ENCODE measurements around the gene PNKD.
A peak's percentile ranks its signal among the peaks of the same experiment; 100 is the strongest.

The PNKD gene

DNA sequence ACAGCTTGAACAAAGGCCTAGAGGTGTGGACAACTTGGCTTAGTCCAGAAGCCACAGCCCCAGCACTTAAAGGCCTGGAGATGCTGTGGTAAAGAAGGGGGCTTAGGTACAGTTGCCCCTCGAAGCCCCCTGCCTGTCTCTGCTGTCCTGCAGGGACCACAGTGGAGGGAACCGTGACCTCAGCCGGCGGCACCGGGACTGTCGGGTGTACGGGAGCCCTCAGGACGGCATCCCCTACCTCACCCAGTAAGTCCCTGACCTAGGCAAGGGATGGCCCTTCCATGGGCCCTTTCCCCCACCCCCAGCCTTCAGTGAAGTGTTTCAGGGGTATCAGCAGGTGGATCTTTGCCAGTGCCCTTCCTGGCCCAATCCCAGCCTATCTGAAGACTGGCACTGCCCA is 71.1 kb downstream of the PNKD start:
- no peak for DNase-seq (ENCODE audit: low read depth in 3 of 3)

DNA sequence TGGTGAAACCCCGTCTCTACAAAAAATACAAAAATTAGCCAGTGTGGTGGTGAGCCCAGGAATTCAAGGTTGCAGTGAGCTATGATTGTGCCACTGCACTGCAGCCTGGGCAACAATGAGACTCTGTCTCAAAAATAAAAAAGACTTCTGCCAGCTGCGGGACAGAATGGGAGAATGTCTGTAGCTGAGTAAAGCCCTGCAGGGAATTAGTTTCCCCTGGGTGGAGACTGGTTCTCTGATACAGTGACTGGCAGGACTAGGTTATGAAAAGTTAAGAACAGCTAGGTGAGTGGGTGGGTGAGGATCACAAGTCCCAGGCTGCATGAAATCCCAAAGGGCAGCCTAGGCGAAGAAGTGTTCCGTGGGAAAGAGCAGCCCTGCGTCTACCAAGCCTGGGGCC is 72.5 kb downstream of the PNKD start:
- no peak for DNase-seq (ENCODE audit: low read depth in 3 of 3)

GRCh38 chr2:218343591-218343990 is 73.3 kb downstream of the PNKD start:
- DNase-seq (ENCODE audit: low read depth in 3 of 3) = no peak

- DNase-seq (ENCODE audit: low read depth in 3 of 3) = no peak
Observed at GRCh38 chr2:218344090-218344754, 73.9 kb downstream of the PNKD start.

- DNase-seq (ENCODE audit: low read depth in 3 of 3) = no peak
Observed at GRCh38 chr2:218344755-218345417, 74.6 kb downstream of the PNKD start.

DNA sequence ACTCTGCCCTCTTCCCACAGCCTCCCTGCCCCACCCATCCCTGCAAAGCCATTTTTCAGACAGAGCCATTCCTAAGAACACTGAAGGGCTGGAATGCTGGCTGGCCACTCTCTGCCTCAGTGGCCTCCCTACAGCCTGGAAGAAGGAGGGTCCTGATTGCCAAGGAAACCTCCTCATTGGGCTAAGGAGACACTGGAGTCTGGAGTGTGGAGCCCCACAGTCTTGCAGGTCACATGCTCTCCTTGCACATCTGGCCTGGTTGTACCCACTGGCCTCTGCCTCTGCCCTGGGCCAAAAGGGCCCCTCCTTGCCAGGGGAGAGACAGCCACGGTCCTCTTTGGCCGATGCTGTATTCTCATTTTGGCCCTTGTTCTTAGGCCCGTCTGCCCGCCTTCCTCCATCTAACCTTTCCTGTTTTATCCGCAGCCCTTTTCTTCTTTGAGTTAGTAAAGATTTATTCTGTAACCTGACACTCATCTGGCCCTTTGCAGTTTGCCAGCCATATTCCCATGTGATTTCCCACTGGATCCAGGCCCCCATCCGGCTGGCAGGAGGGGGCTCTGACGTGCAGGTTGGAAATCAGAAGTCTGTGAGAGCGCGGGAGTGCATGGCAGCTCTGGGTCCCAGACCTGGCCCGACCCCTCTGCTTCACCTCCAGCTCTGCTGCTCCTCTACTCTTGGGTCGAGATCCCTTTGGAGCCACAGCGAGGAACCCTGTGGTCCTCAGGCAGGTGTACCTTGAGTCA is 75.3 kb downstream of the PNKD start:
- no peak for DNase-seq (ENCODE audit: low read depth in 3 of 3)

GRCh38 chr2:218347172-218347571 is 76.9 kb downstream of the PNKD start:
- DNase-seq (ENCODE audit: low read depth in 3 of 3) = no peak

GRCh38 chr2:218354045-218354444 is 83.7 kb downstream of the PNKD start:
- no peak for DNase-seq (ENCODE audit: low read depth in 3 of 3)

GRCh38 chr2:218354850-218355443 is 84.6 kb downstream of the PNKD start:
- DNase-seq (ENCODE audit: low read depth in 3 of 3) = no peak

DNA sequence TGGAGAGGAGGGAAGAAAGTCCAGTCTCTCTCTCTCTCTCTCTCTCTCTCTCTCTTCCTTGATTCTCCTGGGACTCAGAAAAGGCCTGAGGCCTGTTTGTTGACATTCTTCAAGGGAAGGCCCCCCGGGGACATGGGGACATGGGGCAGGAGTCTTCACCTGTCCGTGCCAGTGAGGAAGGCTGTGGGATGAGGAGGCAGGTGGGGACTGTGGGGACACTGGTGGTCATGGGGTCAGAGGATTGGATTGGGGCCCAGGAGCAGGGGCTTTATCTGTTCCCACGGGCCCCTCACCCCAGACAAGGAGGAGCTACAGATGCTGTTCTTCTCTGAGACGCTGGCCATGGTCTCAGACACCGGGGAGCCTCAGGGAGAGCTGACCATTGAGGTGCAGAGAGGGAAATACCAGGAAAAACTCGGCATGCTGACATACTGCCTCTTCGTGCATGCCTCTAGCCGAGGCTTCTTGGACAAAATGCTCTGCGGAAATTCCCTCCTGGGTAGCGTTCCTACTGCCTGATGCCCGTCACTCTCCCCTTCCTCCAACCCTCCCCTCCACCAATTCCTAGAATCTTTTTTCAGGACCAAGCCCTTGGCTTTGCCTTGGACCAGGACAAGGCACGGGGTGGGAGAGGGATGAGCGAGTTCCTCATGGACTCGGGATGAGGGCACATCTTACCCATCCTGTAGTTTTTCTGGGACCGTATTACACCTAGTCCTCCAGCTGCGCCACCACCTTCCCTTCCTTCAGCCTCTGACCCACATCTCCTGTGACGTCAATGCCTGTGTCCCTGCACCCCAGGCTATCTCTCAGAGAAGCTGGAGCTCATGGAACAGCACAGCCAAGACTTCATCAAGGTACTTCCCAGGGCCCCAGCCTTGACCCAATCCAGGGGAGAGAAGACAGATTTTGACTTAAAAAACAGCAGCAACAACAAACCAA is 87.2 kb downstream of the PNKD start:
- DNase-seq (ENCODE audit: low read depth in 3 of 3) = no peak

DNA sequence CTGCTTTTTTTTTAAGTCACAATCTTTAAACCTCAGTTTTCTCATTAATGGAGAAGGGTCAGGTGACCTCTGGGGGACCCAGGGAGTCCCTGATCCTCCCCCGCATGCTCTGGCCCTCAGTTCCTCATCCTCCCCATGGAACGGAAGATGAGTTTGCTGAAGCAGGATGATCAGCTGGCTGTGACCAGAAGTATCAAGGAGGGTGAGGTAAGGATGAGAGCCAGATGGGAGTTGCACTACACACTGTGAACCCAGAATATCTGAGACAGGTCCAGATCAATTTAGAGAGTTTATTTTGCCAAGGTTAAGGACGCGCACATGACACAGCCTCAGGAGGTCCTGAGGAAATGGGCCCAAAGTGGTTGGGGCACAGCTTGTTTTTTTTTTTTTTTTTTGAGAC is 90.1 kb downstream of the PNKD start:
- DNase-seq (ENCODE audit: low read depth in 3 of 3) = no peak

DNA sequence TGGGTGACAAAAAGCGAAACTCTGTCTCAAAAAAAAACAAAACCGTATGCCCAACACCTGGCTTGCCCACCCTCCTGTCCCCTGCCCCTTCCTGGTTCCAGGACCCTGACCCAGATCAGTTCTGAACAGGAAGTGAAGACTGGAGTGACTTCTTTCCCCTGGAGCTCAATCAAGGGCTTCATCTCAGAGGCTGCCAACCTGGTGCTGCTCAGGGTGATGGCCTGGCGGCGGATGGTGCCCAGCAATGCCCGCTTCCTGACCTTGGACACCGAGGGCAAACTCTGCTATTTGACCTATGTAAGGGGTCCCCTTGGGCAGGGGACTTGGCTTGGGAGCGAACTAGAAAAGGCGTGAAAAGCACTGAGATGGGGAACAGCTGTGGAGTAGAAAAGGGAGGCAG is 92.3 kb downstream of the PNKD start:
- no peak for DNase-seq (ENCODE audit: low read depth in 3 of 3)

- no peak for DNase-seq (ENCODE audit: low read depth in 3 of 3)
Observed at GRCh38 chr2:218363736-218364135, 93.4 kb downstream of the PNKD start.

DNA sequence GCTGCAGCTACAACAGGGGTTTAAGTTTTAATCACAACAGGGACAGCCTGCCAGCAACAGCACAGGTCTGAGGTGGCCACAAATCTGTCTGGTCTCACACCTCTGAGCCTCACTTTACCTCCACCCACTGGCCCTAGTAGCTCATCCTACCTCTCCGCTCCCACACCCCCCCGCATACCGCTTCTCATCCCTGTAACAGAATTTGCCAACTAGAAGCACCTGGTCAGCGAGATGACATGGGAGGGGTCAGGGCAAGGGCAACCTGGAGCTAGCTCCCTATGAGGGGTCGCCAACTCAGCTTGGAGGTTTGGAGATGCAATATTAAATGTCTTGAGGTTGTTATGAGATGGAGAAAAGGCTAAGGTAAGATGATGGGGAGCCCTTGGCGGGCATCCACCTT is 93.9 kb downstream of the PNKD start:
- DNase-seq (ENCODE audit: low read depth in 3 of 3) = no peak

DNA sequence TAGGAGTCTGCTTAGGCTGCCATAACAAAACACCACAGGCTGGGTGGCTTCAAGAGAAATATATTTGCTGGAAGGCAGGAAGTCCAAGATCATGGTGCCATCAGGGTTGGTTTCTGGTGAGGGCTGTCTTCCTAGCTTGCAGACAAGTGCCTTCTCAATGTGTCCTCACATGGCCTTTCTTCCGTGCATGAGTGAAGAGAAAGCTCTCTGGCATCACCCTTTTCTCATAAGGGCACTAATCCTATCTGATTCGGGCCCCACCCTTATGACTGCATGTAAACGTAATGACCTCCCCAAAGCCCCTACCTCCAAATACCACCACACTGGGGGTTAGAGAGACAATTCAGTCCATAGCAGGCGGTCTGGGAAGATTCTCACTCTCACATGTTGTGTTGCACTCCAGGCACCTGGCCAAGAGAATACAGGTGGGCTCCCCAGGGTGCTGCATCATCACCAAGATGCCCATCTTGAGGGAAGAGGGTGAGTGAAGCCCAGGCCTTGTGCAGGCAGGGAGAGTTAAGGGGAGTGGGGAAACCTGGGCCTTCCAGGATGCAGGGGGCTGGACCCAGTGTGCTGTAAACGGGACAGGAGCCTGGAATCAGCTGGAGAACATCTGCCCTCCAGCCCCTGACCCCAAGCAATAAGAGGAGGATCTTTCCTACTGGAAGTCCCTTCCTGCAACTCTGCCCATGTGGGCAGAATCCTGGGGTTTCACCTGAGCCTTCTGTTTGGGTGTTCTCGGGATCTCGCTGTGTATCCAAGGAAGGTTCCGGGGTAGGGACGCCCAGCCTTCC is 96.5 kb downstream of the PNKD start:
- no peak for DNase-seq (ENCODE audit: low read depth in 3 of 3)

GRCh38 chr2:218367415-218368149 is 97.3 kb downstream of the PNKD start:
- peak; percentile 22 to 73 (median 32) for DNase-seq (ENCODE audit: low read depth in 3 of 3)

GRCh38 chr2:218368150-218368528 is 97.8 kb downstream of the PNKD start:
- DNase-seq (ENCODE audit: low read depth in 3 of 3) = no peak

DNA sequence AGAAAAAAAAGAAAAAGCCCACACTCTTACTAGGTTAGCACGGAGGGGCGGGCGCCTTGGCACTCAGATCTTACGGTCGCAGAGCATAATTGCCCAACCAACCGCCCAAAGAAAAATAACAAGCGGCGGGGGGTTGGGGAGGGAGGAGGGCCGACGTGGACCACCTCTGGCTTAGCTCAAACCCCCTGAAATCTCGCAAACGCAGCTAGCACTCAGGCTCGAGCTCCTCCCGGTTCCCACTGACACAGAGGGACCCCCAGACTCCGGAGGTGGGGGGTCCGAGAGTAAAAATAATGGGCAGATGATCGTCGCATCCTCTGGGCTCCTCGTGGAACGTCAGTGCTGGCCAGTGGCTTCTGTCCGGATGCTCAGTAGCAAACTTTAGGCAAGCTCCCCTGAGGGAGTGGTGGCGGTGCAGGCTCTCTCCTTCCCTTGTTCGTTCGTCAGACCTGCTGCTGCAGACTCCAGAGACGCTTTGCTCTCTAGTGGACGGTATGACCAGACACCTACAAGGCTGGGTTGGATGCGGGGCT is 98.4 kb downstream of the PNKD start:
- no peak for DNase-seq (ENCODE audit: low read depth in 3 of 3)

GRCh38 chr2:218369330-218369729 is 99.0 kb downstream of the PNKD start:
- DNase-seq (ENCODE audit: low read depth in 3 of 3) = no peak

Data from stimulated activated CD4-positive, alpha-beta T cell treated with anti-CD3 and anti-CD28 coated beads, TNF-alpha, amount 100 ng/mL, for 24 hours (primary cell).